ENCODE measurements around the gene COPS6. TPM values are rescaled to one million over a fixed set of nuclear protein-coding genes. Genes with fewer than 3 reads are reported as not detected.

COPS6 gene
- total RNA-seq, 1 donor from 2014 or later, result 83.1 TPM

DNA sequence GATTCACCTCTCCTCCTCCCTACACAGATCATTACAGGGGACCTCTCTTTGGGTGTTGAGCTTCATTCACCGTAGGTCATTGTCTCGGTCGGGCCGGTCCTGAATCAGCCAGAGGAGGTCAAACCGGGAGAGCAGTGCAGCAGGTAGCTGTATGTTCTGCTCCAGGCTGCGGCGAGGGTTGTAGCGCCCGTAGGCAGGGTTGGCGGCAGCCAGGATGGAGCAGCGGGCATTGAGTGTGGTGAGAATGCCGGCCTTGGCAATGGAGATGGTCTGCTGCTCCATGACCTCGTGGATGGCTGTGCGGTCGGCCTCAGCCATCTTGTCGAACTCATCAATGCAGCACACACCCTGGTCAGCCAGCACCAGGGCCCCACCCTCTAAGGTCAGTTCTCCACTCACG lies 6.9 kb downstream of the COPS6 start:
- H3K4me3 Mint-ChIP-seq (ENCODE audit: unreplicated experiment), result no peak overlapping the region
- no peak overlapping the region for H3K27ac Mint-ChIP-seq (ENCODE audit: unreplicated experiment)

DNA sequence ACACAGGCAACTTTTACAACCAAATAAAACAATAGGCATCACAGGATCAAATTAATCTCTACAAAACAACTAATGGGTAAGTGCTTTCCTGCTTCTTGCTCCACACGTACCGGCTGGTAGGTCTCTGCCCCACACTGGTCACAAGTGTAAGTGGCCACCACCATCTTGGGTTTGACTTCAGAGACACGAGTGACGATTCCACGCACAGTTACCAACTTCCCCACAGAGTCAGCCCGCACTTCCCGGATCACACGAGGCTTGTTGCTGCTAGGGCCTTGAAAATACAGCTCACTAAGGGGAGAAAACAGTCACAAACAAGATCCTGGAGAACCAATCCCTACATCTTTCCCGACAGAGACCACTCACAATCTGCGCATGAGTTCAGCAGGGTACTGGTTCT lies 10.1 kb downstream of the COPS6 start:
- DNase-seq (ENCODE audit: low spot score), result no peak
- H3K4me1 Mint-ChIP-seq (ENCODE audit: low read depth), result peaks cover 36% of the 10 kb centered on the region
- H3K9me3 Mint-ChIP-seq (ENCODE audit: low read depth), result no peaks in the 10 kb centered on the region
- TF ChIP-seq, protein P1, sequence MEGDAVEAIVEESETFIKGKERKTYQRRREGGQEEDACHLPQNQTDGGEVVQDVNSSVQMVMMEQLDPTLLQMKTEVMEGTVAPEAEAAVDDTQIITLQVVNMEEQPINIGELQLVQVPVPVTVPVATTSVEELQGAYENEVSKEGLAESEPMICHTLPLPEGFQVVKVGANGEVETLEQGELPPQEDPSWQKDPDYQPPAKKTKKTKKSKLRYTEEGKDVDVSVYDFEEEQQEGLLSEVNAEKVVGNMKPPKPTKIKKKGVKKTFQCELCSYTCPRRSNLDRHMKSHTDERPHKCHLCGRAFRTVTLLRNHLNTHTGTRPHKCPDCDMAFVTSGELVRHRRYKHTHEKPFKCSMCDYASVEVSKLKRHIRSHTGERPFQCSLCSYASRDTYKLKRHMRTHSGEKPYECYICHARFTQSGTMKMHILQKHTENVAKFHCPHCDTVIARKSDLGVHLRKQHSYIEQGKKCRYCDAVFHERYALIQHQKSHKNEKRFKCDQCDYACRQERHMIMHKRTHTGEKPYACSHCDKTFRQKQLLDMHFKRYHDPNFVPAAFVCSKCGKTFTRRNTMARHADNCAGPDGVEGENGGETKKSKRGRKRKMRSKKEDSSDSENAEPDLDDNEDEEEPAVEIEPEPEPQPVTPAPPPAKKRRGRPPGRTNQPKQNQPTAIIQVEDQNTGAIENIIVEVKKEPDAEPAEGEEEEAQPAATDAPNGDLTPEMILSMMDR (IDR thresholded peaks at IDR 0.05), result no peak
- H3K27ac Mint-ChIP-seq (ENCODE audit: unreplicated experiment), result no peak overlapping the region
- H3K36me3 Mint-ChIP-seq (ENCODE audit: low read depth), result peaks cover 36% of the 10 kb centered on the region
- H3K4me3 Mint-ChIP-seq (ENCODE audit: unreplicated experiment), result peak overlapping the region; percentile 93
- no peaks in the 10 kb centered on the region for H3K27me3 Mint-ChIP-seq (ENCODE audit: low read depth)

More for the DNA sequence above, 6.9 kb downstream of the COPS6 start:
- Mint-ChIP-seq H3K4me1 (ENCODE audit: low read depth) (peaks cover 21% of the 10 kb centered on the region), H3K9me3 (ENCODE audit: low read depth) (no peaks in the 10 kb centered on the region), H3K27me3 (ENCODE audit: low read depth) (no peaks in the 10 kb centered on the region), H3K36me3 (ENCODE audit: low read depth) (peaks cover 58% of the 10 kb centered on the region)
- TF ChIP-seq, protein P1 (IDR thresholded peaks at IDR 0.05), result no peak
- DNase-seq (ENCODE audit: low spot score), result no peak

DNA sequence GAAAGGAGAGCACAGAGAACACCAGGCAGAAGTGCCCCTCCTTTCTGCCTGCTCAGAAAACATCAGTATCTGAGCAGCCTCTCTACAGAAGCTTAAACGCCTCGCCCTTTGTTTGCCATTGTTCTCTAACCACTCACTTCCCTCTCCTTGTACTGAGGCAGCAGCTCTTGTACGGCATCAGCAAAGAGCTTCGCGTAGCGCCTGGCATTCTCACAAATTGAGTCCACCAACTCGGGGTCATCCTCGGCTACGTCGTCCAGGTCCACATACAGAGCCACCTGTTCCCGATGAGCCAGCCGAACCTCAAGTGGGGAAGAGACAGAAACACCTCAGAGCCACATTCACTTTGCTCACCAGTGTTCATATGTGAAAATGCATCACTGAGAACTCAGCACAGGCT lies 10.7 kb downstream of the COPS6 start:
- Mint-ChIP-seq H3K4me3 (ENCODE audit: unreplicated experiment) (peak overlapping the region; percentile 93), H3K4me1 (ENCODE audit: low read depth) (peaks cover 37% of the 10 kb centered on the region), H3K9me3 (ENCODE audit: low read depth) (no peaks in the 10 kb centered on the region), H3K27ac (ENCODE audit: unreplicated experiment) (no peak overlapping the region), H3K36me3 (ENCODE audit: low read depth) (peaks cover 37% of the 10 kb centered on the region), H3K27me3 (ENCODE audit: low read depth) (no peaks in the 10 kb centered on the region)
- no peak for DNase-seq (ENCODE audit: low spot score)
- TF ChIP-seq, protein P1 (IDR thresholded peaks at IDR 0.05), result no peak

DNA sequence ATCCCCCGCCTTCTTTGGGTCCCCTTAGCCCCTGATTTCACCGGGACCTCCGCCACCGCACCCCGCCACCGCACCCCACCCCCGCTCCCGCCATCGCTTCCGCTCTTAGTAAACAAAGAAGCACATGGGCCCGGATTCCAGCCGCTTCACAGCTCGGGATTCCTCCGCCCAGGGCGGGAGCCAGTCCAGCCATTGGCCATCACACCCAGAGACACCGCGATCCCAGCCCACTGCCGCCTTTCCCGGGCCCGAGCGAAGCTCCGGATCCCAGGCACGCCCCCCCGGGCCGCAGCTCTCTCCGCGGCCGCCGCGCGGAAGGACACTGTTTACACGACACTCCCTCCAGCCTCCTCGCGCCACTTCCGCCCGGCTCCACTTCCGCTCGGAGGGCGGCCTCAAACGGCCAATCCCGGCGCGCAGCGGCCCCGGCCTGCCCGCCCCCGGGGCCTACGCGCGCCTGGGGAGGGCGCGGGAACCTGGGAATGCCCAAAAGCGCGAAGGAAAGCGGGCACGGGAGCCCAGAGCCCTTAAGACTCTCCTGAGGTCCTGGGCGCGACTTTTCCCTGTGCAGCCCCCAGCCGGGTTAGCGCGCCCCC lies 11.7 kb downstream of the COPS6 start:
- Mint-ChIP-seq H3K4me1 (ENCODE audit: low read depth) (peaks cover 37% of the 10 kb centered on the region), H3K4me3 (ENCODE audit: unreplicated experiment) (peak overlapping the region; percentile 93), H3K27ac (ENCODE audit: unreplicated experiment) (peak overlapping the region; percentile 97), H3K9me3 (ENCODE audit: low read depth) (no peaks in the 10 kb centered on the region), H3K27me3 (ENCODE audit: low read depth) (no peaks in the 10 kb centered on the region), H3K36me3 (ENCODE audit: low read depth) (peaks cover 37% of the 10 kb centered on the region)
- no peak for DNase-seq (ENCODE audit: low spot score)
- TF ChIP-seq, protein P1 (IDR thresholded peaks at IDR 0.05), result no peak

DNA sequence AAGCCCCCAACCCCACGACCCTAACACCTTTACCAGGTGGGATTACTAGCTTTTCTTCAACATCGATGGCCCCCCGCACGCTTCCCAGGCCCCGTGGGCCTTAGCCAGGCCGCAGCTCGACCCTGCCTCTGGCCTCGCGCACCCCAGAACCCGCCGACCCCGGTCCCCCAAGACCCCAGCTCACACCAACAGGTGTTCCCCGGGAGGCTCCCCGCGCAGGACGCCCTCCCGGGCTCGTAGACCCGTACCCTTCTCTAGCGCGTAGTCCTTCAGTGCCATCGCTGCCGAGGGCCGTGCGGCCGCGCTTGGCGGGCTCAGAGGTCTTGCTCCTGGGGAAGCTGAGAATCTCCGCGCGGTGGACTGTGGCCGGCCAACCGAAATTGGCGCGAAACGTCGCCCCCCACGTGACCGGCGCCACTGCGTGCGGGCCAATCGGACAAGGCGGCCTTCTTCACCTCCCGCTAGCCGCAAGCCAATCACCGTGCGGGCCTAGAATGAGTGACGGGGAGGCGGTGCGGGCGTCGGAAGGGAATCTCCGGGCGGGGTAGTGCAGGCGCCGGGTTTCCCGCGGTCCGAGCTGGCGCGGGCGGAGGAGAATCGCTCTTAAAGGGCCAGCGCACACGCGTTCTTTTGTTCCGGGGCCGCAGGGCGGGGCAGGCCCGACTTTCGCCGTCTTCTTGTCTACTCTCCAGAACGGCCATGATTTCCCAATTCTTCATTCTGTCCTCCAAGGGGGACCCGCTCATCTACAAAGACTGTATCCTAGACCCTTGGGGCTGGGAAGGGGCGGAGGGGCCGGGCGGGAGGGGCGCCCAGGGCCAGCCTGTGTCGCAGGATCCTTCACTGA lies 12.5 kb downstream of the COPS6 start, which contains the start of the genes AP4M1 and MCM7:
Gene AP4M1, plus strand, starts transcription at position 628 of the 847 bp plus-strand sequence. Its CDS starts 72 bp downstream, at position 700.
Gene MCM7, minus strand, starts transcription at position 382 of the 847 bp plus-strand sequence. Its CDS starts 103 bp downstream, at position 279.
- Mint-ChIP-seq H3K9me3 (ENCODE audit: low read depth) (no peaks in the 10 kb centered on the region), H3K4me3 (ENCODE audit: unreplicated experiment) (peak within 1 kb of the TSS; percentile 93), H3K27me3 (ENCODE audit: low read depth) (no peaks in the 10 kb centered on the region), H3K4me1 (ENCODE audit: low read depth) (peaks cover 37% of the 10 kb centered on the region), H3K36me3 (ENCODE audit: low read depth) (peaks cover 30% of the 10 kb centered on the region), H3K27ac (ENCODE audit: unreplicated experiment) (peak within 1 kb of the TSS; percentile 97)
- TF ChIP-seq, protein P1 (IDR thresholded peaks at IDR 0.05), result no peak
- peak; percentile 99 for DNase-seq (ENCODE audit: low spot score)
